Peyer's patch (tissue), 4 donors: Measurements from ENCODE around the gene AKAP13.
"Not testable (repeated sequence)": the region's sequence is repeated elsewhere in the genome, so short reads cannot be mapped to it uniquely, and the experiment has no call there.

Experiments
- CTCF ChIP-seq, 6 experiments: fragments of 450-650 bp in 4 of 6; fragments of 200-600 bp in 2 of 6; sonication (generic) in 1 of 6; IDR thresholded peaks; one replicate each; pipeline ENCODE4 v1.5.1; 2017 to 2019; ENCODE audit warnings: antibody characterized with exemption in 6 of 6, mild to moderate bottlenecking in 3 of 6, moderate library complexity in 1 of 6
- POLR2A ChIP-seq, 2 donors: fragments of 450-650 bp; IDR thresholded peaks; one replicate each; pipeline ENCODE4 v1.5.1; 2017; ENCODE audit warnings: antibody characterized with exemption in 2 of 2, mild to moderate bottlenecking in 2 of 2, moderate library complexity in 2 of 2

DNA sequence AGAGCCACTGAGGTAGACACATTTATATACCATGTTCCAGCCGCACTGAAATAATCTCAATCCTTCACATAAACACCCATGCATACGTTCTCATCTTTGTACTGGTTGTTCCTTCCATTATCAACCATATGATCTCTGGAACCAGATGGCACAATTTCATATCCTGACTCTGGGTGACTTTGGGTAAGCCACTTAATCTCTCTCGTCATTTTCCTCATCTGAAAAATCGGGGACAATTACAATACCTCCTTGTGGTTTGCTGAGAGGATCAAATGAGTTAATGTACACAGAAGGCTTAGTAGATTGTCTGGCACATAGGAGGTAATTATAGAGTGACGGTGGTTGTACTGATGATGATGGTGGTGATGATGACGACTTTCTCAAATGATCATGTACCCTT lies 38.2 kb upstream of the AKAP13 start:
- TF ChIP-seq POLR2A, CTCF (IDR thresholded peaks at IDR 0.05): not testable (repeated sequence)
